Activated CD8-positive, alpha-beta T cell treated with anti-CD3 and anti-CD28 coated beads for 36 hours (primary cell): ENCODE results near the gene HOXB5. TPM values are rescaled to one million over a fixed set of nuclear protein-coding genes. Genes with fewer than 3 reads are reported as not detected.

ENCODE experiments used
- ATAC-seq: fragments of 200-7000 bp; cut with Tn5 transposase; one replicate; pipeline ENCODE4 v1.10.0; 2021; ENCODE audit warnings: mild to moderate bottlenecking, moderate library complexity
- CTCF ChIA-PET: fragments of 350-600 bp; sonication (Branson Sonifier 250); formaldehyde crosslinking; loops from one replicate; lab custom pipeline; 2021; ENCODE audit warnings: antibody characterized with exemption; lab: Charles Lee
- POLR2A ChIA-PET: fragments of 350-600 bp; sonication (Branson Sonifier 250); formaldehyde crosslinking; loops from one replicate; lab custom pipeline; 2021; ENCODE audit warnings: antibody characterized with exemption; lab: Charles Lee
- DNase-seq: peaks from one replicate; pipeline ENCODE4 v3.0.0-alpha.2; 2020
- H3K27ac Mint-ChIP-seq: one replicate; pipeline ENCODE4 v1.8.0; 2021; ENCODE audit warnings: mild to moderate bottlenecking, mixed read lengths
- H3K27me3 Mint-ChIP-seq: one replicate; pipeline ENCODE4 v1.8.0; 2021; ENCODE audit warnings: mixed read lengths
- H3K36me3 Mint-ChIP-seq: one replicate; pipeline ENCODE4 v1.8.0; 2021; ENCODE audit warnings: low read depth, mixed read lengths
- H3K4me1 Mint-ChIP-seq: one replicate; pipeline ENCODE4 v1.8.0; 2021; ENCODE audit warnings: low read depth, mixed read lengths
- H3K4me3 Mint-ChIP-seq: one replicate; pipeline ENCODE4 v1.8.0; 2021; ENCODE audit warnings: mild to moderate bottlenecking, moderate library complexity, mixed read lengths
- H3K9me3 Mint-ChIP-seq: one replicate; pipeline ENCODE4 v1.8.0; 2021; ENCODE audit warnings: mixed read lengths
- CTCF ChIP-seq: fragments of 200-600 bp; IDR thresholded peaks from one replicate; pipeline ENCODE4 v1.8.0; 2022; ENCODE audit warnings: antibody characterized with exemption, mild to moderate bottlenecking
- intact Hi-C: fragments of 100-400 bp; cut with micrococcal nuclease; formaldehyde crosslinking; loops from one replicate; pipeline ENCODE4 v1.10.0; 2022
- total RNA-seq, 2 experiments: library from RNA; stranded (reverse); gene quantifications; one replicate each; pipeline ENCODE4 v1.2.3, GENCODE V29; 2021

The HOXB5 gene
- total RNA-seq, 2 experiments from 2014 or later, result not detected

GRCh38 chr17:48622857-48623256 lies 29.3 kb upstream of the HOXB5 start:
- POLR2A ChIA-PET, result interaction anchor here (0.7 to 1.4 kb wide), 2 partner anchors 21 to 22 kb away, joined by 3 read pairs; no protein-coding TSS in a partner anchor
- DNase-seq, result no peak
- Mint-ChIP-seq H3K4me1 (peaks cover 19% of the 10 kb centered on the region), H3K9me3 (no peaks in the 10 kb centered on the region), H3K36me3 (no peaks in the 10 kb centered on the region), H3K4me3 (no peak overlapping the region), H3K27me3 (peaks cover 74% of the 10 kb centered on the region), H3K27ac (no peak overlapping the region)
- ATAC-seq, result no peak
- CTCF ChIA-PET, result interaction anchor here (1.3 to 4.4 kb wide), 5 partner anchors 9 to 543 kb away, joined by 3 to 31 read pairs (median 11); partner anchors contain the start of gene HOXB5
- intact Hi-C loops, result no loop called here
- no peak for TF ChIP-seq CTCF

- H3K4me1 Mint-ChIP-seq, result peaks cover 22% of the 10 kb centered on the region
- DNase-seq (no peak), ATAC-seq (no peak)
- POLR2A ChIA-PET, result interaction anchor here (0.6 kb wide), 1 partner anchor 114 kb away, joined by 3 read pairs; no protein-coding TSS in a partner anchor
- no peaks in the 10 kb centered on the region for H3K36me3 Mint-ChIP-seq
- H3K4me3 Mint-ChIP-seq, result no peak overlapping the region
- peaks cover 76% of the 10 kb centered on the region for H3K27me3 Mint-ChIP-seq
- no peaks in the 10 kb centered on the region for H3K9me3 Mint-ChIP-seq
- CTCF ChIA-PET, result interaction anchor here (0.9 to 4.4 kb wide), 5 partner anchors 8 to 34 kb away, joined by 3 to 31 read pairs (median 11); partner anchors contain the start of gene HOXB5
- intact Hi-C loops, result no loop called here
- TF ChIP-seq CTCF, result no peak
- H3K27ac Mint-ChIP-seq, result no peak overlapping the region
These were observed 28.1 kb upstream of the HOXB5 start for GRCh38 chr17:48621410-48622392.

- ATAC-seq, result no peak
- CTCF ChIA-PET, result interaction anchor here (0.6 to 4.4 kb wide), 7 partner anchors 7 to 584 kb away, joined by 3 to 40 read pairs (median 21); partner anchors contain the start of gene HOXB5
These were observed 27.0 kb upstream of the HOXB5 start for GRCh38 chr17:48620461-48621139.

DNA sequence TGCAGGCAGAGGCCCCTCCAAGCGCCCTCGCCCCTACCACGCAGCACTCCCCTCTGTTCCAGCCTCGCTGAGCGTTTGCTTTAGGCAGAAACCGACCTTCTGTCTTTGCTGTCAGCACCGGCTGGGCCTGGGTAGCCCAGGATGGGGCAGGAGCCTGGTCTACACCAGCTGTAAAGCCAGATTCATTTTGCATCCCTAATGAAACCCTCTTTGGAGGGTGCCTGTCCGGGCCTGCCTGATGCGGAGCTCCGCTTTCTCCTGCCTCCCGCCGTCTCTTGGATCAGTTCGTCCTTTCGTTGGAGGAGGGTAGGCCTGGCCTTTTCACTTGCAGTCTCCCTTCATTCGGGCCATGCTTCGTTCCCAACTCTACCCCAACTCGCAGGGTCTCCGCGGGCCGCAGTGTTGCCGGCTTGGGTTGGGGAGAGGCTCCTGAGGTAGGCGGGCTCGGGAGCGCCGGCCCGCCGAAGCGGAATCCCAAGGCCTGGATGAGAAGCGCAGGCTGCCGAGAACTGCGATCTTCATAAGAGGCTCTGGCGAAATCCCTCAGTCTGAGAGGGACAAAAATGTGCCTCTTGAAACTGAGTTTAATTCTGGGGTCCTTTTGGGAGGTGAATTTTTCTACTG lies 26.4 kb upstream of the HOXB5 start:
- no peak for TF ChIP-seq CTCF
- Mint-ChIP-seq H3K9me3 (no peaks in the 10 kb centered on the region), H3K4me1 (peaks cover 24% of the 10 kb centered on the region), H3K36me3 (no peaks in the 10 kb centered on the region), H3K4me3 (no peak overlapping the region), H3K27me3 (peaks cover 87% of the 10 kb centered on the region), H3K27ac (no peak overlapping the region)
- intact Hi-C loops, result loop anchor here (10.0 kb wide), 1 partner anchor 105 kb away; the partner anchor contains the start of genes HOXB13, PRAC1 and PRAC2
- ChIA-PET POLR2A (no interaction called here), CTCF (interaction anchor here (0.6 to 4.4 kb wide), 9 partner anchors 9 to 583 kb away, joined by 3 to 40 read pairs (median 4); partner anchors contain the start of gene HOXB5)
- DNase-seq (no peak), ATAC-seq (no peak)

More at GRCh38 chr17:48620461-48621139, 27.0 kb upstream of the HOXB5 start:
- POLR2A ChIA-PET, result no interaction called here
- H3K4me3 Mint-ChIP-seq, result no peak overlapping the region
- intact Hi-C loops, result no loop called here
- no peaks in the 10 kb centered on the region for H3K36me3 Mint-ChIP-seq
- H3K27me3 Mint-ChIP-seq, result peaks cover 83% of the 10 kb centered on the region
- DNase-seq, result no peak
- no peak overlapping the region for H3K27ac Mint-ChIP-seq
- H3K4me1 Mint-ChIP-seq, result peaks cover 21% of the 10 kb centered on the region
- no peaks in the 10 kb centered on the region for H3K9me3 Mint-ChIP-seq
- no peak for TF ChIP-seq CTCF
